Stimulated activated effector memory CD8-positive, alpha-beta T cell treated with anti-CD3 and anti-CD28 coated beads, Interleukin-12 subunit alpha, Interleukin-12 subunit beta, amount 100 ng/mL, for 72 hours (primary cell): ENCODE results near the gene NACAD.

Source experiments
- ATAC-seq: fragments of 150-1000 bp; cut with Tn5 transposase; 2 replicates; pipeline ENCODE4 v1.10.0; 2021
- DNase-seq, 2 donors: peaks; one replicate each; pipeline ENCODE4 v3.0.0; 2021 to 2022; ENCODE audit warnings: low spot score in 2 of 2
- H3K27ac Mint-ChIP-seq: one replicate; pipeline ENCODE4 v1.8.0; 2022; ENCODE audit warnings: mild to moderate bottlenecking, mixed read lengths
- H3K36me3 Mint-ChIP-seq: one replicate; pipeline ENCODE4 v1.8.0; 2022; ENCODE audit warnings: mild to moderate bottlenecking, mixed read lengths
- H3K4me1 Mint-ChIP-seq: one replicate; pipeline ENCODE4 v1.8.0; 2022; ENCODE audit warnings: mixed read lengths
- H3K4me3 Mint-ChIP-seq: one replicate; pipeline ENCODE4 v1.8.0; 2022; ENCODE audit warnings: mild to moderate bottlenecking, mixed read lengths
- H3K9me3 Mint-ChIP-seq: one replicate; pipeline ENCODE4 v1.8.0; 2022; ENCODE audit warnings: mixed read lengths

The NACAD gene

GRCh38 chr7:45104844-45105587 lies 16.2 kb upstream of the NACAD start:
- Mint-ChIP-seq H3K4me3 (no peak overlapping the region), H3K9me3 (no peaks in the 10 kb centered on the region), H3K36me3 (peaks cover 100% of the 10 kb centered on the region), H3K27ac (no peak overlapping the region), H3K4me1 (peaks cover 25% of the 10 kb centered on the region)
- DNase-seq (no peak), ATAC-seq (no peak)

- Mint-ChIP-seq H3K9me3 (no peaks in the 10 kb centered on the region), H3K36me3 (peaks cover 100% of the 10 kb centered on the region), H3K27ac (peak overlapping the region; percentile 12), H3K4me3 (no peak overlapping the region), H3K4me1 (peaks cover 22% of the 10 kb centered on the region)
- DNase-seq (no peak), ATAC-seq (no peak)
Observed at GRCh38 chr7:45103958-45104843, 15.4 kb upstream of the NACAD start.

- H3K9me3 Mint-ChIP-seq = no peaks in the 10 kb centered on the region
- H3K4me3 Mint-ChIP-seq = no peak overlapping the region
- peak overlapping the region; percentile 12 for H3K27ac Mint-ChIP-seq
- peaks cover 100% of the 10 kb centered on the region for H3K36me3 Mint-ChIP-seq
- DNase-seq (no peak), ATAC-seq (no peak)
- peaks cover 12% of the 10 kb centered on the region for H3K4me1 Mint-ChIP-seq
Observed at GRCh38 chr7:45102785-45103712, 14.3 kb upstream of the NACAD start.

GRCh38 chr7:45101748-45102147 lies 13.0 kb upstream of the NACAD start:
- Mint-ChIP-seq H3K4me1 (no peaks in the 10 kb centered on the region), H3K4me3 (no peak overlapping the region), H3K9me3 (no peaks in the 10 kb centered on the region), H3K27ac (no peak overlapping the region), H3K36me3 (peaks cover 93% of the 10 kb centered on the region)
- ATAC-seq (no peak), DNase-seq (no peak)

- Mint-ChIP-seq H3K27ac (no peak overlapping the region), H3K4me1 (no peaks in the 10 kb centered on the region), H3K9me3 (no peaks in the 10 kb centered on the region), H3K4me3 (no peak overlapping the region), H3K36me3 (peaks cover 85% of the 10 kb centered on the region)
- DNase-seq = no peak
- ATAC-seq = no peak
Observed at GRCh38 chr7:45100761-45101480, 12.2 kb upstream of the NACAD start.

GRCh38 chr7:45099891-45100760 lies 11.4 kb upstream of the NACAD start:
- DNase-seq (no peak), ATAC-seq (peak; percentile 46)
- H3K4me1 Mint-ChIP-seq = no peaks in the 10 kb centered on the region
- H3K36me3 Mint-ChIP-seq = peaks cover 77% of the 10 kb centered on the region
- H3K9me3 Mint-ChIP-seq = no peaks in the 10 kb centered on the region
- H3K4me3 Mint-ChIP-seq = no peak overlapping the region
- no peak overlapping the region for H3K27ac Mint-ChIP-seq

GRCh38 chr7:45098983-45099839 lies 10.4 kb upstream of the NACAD start:
- Mint-ChIP-seq H3K27ac (no peak overlapping the region), H3K9me3 (no peaks in the 10 kb centered on the region), H3K36me3 (peaks cover 68% of the 10 kb centered on the region), H3K4me1 (no peaks in the 10 kb centered on the region), H3K4me3 (no peak overlapping the region)
- ATAC-seq (peak; percentile 6), DNase-seq (no peak)

- DNase-seq = no peak
- Mint-ChIP-seq H3K36me3 (peaks cover 10% of the 10 kb centered on the region), H3K4me1 (peaks cover 9% of the 10 kb centered on the region), H3K9me3 (no peaks in the 10 kb centered on the region), H3K27ac (no peak overlapping the region), H3K4me3 (no peak overlapping the region)
- ATAC-seq = no peak
Observed at GRCh38 chr7:45092931-45093235, 4.1 kb upstream of the NACAD start.

GRCh38 chr7:45092100-45092930 lies 3.5 kb upstream of the NACAD start:
- DNase-seq (no peak), ATAC-seq (no peak)
- no peak overlapping the region for H3K27ac Mint-ChIP-seq
- peaks cover 9% of the 10 kb centered on the region for H3K4me1 Mint-ChIP-seq
- peaks cover 6% of the 10 kb centered on the region for H3K36me3 Mint-ChIP-seq
- no peaks in the 10 kb centered on the region for H3K9me3 Mint-ChIP-seq
- no peak overlapping the region for H3K4me3 Mint-ChIP-seq

- DNase-seq (peak; percentile 54 to 81), ATAC-seq (peak; percentile 74)
- no peaks in the 10 kb centered on the region for H3K9me3 Mint-ChIP-seq
Observed at GRCh38 chr7:45089341-45089891, 647 bp upstream of the NACAD start.

GRCh38 chr7:45088146-45088701 lies 545 bp downstream of the NACAD start:
- DNase-seq = no peak
- Mint-ChIP-seq H3K4me1 (peaks cover 9% of the 10 kb centered on the region), H3K9me3 (no peaks in the 10 kb centered on the region), H3K4me3 (peak overlapping the region; percentile 77), H3K27ac (no peak overlapping the region), H3K36me3 (peaks cover 6% of the 10 kb centered on the region)
- ATAC-seq = no peak

More at GRCh38 chr7:45089341-45089891, 647 bp upstream of the NACAD start:
- peaks cover 6% of the 10 kb centered on the region for H3K36me3 Mint-ChIP-seq
- peak overlapping the region; percentile 77 for H3K4me3 Mint-ChIP-seq
- peak overlapping the region; percentile 54 for H3K27ac Mint-ChIP-seq
- H3K4me1 Mint-ChIP-seq = peaks cover 9% of the 10 kb centered on the region
